SK-N-SH treated with all-trans-retinoic acid at 6 μM for 48 hours (cell line): ENCODE data around the gene ABCF3.

Experiments used
- TF ChIP-seq, protein P1 (sequence below): fragments of 250-450 bp; sonication (Bioruptor Pico); IDR thresholded peaks from 2 replicates; pipeline ENCODE4 v1.8.0; 2021; ENCODE audit warnings: low read depth, mild to moderate bottlenecking, moderate library complexity, borderline replicate concordance
- TF ChIP-seq, protein P2 (sequence below): fragments of 250-450 bp; sonication (Bioruptor Pico); IDR thresholded peaks from 2 replicates; pipeline ENCODE4 v1.5.1; 2020; ENCODE audit warnings: low read depth, mild to moderate bottlenecking, moderate library complexity

DNA sequence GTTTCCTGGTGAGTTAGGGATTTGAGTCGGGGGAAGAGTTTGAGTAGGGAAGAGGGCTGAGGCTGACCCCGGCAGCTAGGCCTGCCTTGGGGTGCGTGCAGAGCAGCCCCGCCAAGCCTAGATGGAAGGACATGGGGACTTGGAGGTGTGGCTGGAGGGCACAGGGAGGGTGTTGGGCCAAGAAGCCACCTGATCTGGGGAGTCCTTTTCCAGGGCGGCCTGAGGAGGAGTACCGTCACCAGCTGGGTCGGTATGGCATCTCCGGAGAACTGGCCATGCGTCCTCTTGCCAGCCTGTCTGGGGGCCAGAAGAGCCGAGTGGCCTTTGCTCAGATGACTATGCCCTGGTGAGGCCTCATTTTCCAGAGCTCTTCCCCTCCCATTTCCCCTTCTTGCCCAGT, 6.9 kb downstream of the ABCF3 start:
- TF ChIP-seq, protein P1, sequence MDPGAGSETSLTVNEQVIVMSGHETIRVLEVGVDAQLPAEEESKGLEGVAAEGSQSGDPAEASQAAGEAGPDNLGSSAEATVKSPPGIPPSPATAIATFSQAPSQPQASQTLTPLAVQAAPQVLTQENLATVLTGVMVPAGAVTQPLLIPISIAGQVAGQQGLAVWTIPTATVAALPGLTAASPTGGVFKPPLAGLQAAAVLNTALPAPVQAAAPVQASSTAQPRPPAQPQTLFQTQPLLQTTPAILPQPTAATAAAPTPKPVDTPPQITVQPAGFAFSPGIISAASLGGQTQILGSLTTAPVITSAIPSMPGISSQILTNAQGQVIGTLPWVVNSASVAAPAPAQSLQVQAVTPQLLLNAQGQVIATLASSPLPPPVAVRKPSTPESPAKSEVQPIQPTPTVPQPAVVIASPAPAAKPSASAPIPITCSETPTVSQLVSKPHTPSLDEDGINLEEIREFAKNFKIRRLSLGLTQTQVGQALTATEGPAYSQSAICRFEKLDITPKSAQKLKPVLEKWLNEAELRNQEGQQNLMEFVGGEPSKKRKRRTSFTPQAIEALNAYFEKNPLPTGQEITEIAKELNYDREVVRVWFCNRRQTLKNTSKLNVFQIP (CRISPR knock-in tag): no peak
- TF ChIP-seq, protein P2, sequence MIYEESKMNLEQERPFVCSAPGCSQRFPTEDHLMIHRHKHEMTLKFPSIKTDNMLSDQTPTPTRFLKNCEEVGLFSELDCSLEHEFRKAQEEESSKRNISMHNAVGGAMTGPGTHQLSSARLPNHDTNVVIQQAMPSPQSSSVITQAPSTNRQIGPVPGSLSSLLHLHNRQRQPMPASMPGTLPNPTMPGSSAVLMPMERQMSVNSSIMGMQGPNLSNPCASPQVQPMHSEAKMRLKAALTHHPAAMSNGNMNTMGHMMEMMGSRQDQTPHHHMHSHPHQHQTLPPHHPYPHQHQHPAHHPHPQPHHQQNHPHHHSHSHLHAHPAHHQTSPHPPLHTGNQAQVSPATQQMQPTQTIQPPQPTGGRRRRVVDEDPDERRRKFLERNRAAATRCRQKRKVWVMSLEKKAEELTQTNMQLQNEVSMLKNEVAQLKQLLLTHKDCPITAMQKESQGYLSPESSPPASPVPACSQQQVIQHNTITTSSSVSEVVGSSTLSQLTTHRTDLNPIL: no peak
